Caco-2 (cell line): ENCODE results near the gene C2orf68. TPM values are rescaled to one million over a fixed set of nuclear protein-coding genes. Genes with fewer than 3 reads are reported as not detected.

Source experiments
- BruUV-seq: library from RNA; stranded (reverse); fragments of 400-500 nt; replicated peaks from 2 replicates; lab custom pipeline; 2021; lab: Mats Ljungman, UMichigan
- CTCF ChIA-PET: fragments of 300-600 bp; sonication (Branson Sonifier 250); formaldehyde crosslinking; loops from one replicate; lab custom pipeline; 2022; ENCODE audit warnings: antibody characterized with exemption; lab: Charles Lee
- POLR2A ChIA-PET: fragments of 300-600 bp; sonication (Branson Sonifier 250); formaldehyde crosslinking; loops from one replicate; lab custom pipeline; 2022; ENCODE audit warnings: antibody characterized with exemption; lab: Charles Lee
- DNase-seq, 2 experiments: peaks; one replicate each; pipeline versions ENCODE4 v3.0.0 to v3.0.0-alpha.2; 2020 to 2022
- H3K27me3 ChIP-seq: replicated peaks from 2 replicates; pipeline ENCODE4 v1.6.0; 2011; ENCODE audit warnings: low read length; ENCODE audit not compliant: control insufficient read depth, insufficient read depth
- H3K36me3 ChIP-seq: 2 replicates; pipeline ENCODE4 v1.5.1; 2011; ENCODE audit warnings: low read length; ENCODE audit not compliant: control insufficient read depth, insufficient read depth
- H3K4me1 ChIP-seq: fragments of 250-450 bp; sonication (Bioruptor Pico); 2 replicates; pipeline ENCODE4 v1.5.1; 2020; ENCODE audit warnings: mild to moderate bottlenecking
- H3K4me3 ChIP-seq: 2 replicates; pipeline ENCODE4 v1.5.1; 2011; ENCODE audit warnings: low read depth, mild to moderate bottlenecking, control low read depth, low read length
- H3K9me3 ChIP-seq: fragments of 250-450 bp; sonication (Bioruptor Pico); 2 replicates; pipeline ENCODE4 v1.5.1; 2020; ENCODE audit warnings: mild to moderate bottlenecking, moderate library complexity
- H3K27ac Mint-ChIP-seq: one replicate; pipeline ENCODE4 v1.8.0; 2022; ENCODE audit warnings: mixed read lengths; ENCODE audit not compliant: unreplicated experiment
- H3K27me3 Mint-ChIP-seq: one replicate; pipeline ENCODE4 v1.8.0; 2022; ENCODE audit warnings: mixed read lengths; ENCODE audit not compliant: insufficient read depth, unreplicated experiment
- H3K36me3 Mint-ChIP-seq: one replicate; pipeline ENCODE4 v1.8.0; 2022; ENCODE audit warnings: mild to moderate bottlenecking, mixed read lengths; ENCODE audit not compliant: insufficient read depth, unreplicated experiment
- H3K4me1 Mint-ChIP-seq: one replicate; pipeline ENCODE4 v1.8.0; 2022; ENCODE audit warnings: low read depth, mixed read lengths; ENCODE audit not compliant: unreplicated experiment
- H3K4me3 Mint-ChIP-seq: one replicate; pipeline ENCODE4 v1.8.0; 2022; ENCODE audit warnings: mild to moderate bottlenecking, moderate library complexity, mixed read lengths; ENCODE audit not compliant: unreplicated experiment
- H3K9me3 Mint-ChIP-seq: one replicate; pipeline ENCODE4 v1.8.0; 2022; ENCODE audit warnings: mixed read lengths; ENCODE audit not compliant: unreplicated experiment
- intact Hi-C: fragments of 100-400 bp; cut with micrococcal nuclease; formaldehyde crosslinking; loops from one replicate; pipeline ENCODE4 v1.10.0; 2022; ENCODE audit not compliant: unreplicated experiment
- total RNA-seq: library from RNA; stranded (reverse); gene quantifications from 2 replicates; pipeline ENCODE4 v1.2.3, GENCODE V29; 2022
- TF ChIP-seq, protein P1 (sequence below), 2 experiments: fragments of 200-600 bp in 1 of 2; IDR thresholded peaks; 1 replicate in 1 of 2; 2 replicates in 1 of 2; pipeline versions ENCODE4 v1.5.1 to v1.8.0; 2011 to 2022; ENCODE audit warnings: antibody characterized with exemption in 1 of 2, control low read depth in 1 of 2, inconsistent platforms in 1 of 2, low read depth in 1 of 2, low read length in 1 of 2, mild to moderate bottlenecking in 1 of 2, moderate library complexity in 1 of 2; ENCODE audit not compliant: insufficient read depth in 1 of 2, severe bottlenecking in 1 of 2, unreplicated experiment in 1 of 2

C2orf68 gene
- total RNA-seq, 1 experiment from 2014 or later: 54.5 TPM

GRCh38 chr2:85599468-85600234 is 12.2 kb downstream of the C2orf68 start:
- no peak overlapping the region for H3K4me3 ChIP-seq
- H3K36me3 ChIP-seq: peaks cover 11% of the 10 kb centered on the region
- TF ChIP-seq, protein P1, sequence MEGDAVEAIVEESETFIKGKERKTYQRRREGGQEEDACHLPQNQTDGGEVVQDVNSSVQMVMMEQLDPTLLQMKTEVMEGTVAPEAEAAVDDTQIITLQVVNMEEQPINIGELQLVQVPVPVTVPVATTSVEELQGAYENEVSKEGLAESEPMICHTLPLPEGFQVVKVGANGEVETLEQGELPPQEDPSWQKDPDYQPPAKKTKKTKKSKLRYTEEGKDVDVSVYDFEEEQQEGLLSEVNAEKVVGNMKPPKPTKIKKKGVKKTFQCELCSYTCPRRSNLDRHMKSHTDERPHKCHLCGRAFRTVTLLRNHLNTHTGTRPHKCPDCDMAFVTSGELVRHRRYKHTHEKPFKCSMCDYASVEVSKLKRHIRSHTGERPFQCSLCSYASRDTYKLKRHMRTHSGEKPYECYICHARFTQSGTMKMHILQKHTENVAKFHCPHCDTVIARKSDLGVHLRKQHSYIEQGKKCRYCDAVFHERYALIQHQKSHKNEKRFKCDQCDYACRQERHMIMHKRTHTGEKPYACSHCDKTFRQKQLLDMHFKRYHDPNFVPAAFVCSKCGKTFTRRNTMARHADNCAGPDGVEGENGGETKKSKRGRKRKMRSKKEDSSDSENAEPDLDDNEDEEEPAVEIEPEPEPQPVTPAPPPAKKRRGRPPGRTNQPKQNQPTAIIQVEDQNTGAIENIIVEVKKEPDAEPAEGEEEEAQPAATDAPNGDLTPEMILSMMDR (IDR thresholded peaks at IDR 0.05; ENCODE audit: insufficient read depth in 1 of 2, low read depth in 1 of 2, low read length in 1 of 2, severe bottlenecking in 1 of 2, unreplicated experiment in 1 of 2): no peak
- H3K4me1 ChIP-seq: peaks cover 14% of the 10 kb centered on the region; the same call in 1 of the 2 replicates
- no peaks in the 10 kb centered on the region for H3K27me3 Mint-ChIP-seq
- DNase-seq: no peak
- BruUV-seq: no TSS peak
- no peaks in the 10 kb centered on the region for H3K9me3 ChIP-seq
- H3K4me1 Mint-ChIP-seq: peaks cover 17% of the 10 kb centered on the region
- CTCF ChIA-PET: no interaction called here
- H3K27me3 ChIP-seq: no peaks in the 10 kb centered on the region
- no peak overlapping the region for H3K27ac Mint-ChIP-seq
- POLR2A ChIA-PET: no interaction called here
- no peak overlapping the region for H3K4me3 Mint-ChIP-seq
- intact Hi-C loops: no loop called here
- no peaks in the 10 kb centered on the region for H3K9me3 Mint-ChIP-seq
- H3K36me3 Mint-ChIP-seq: peaks cover 51% of the 10 kb centered on the region

DNA sequence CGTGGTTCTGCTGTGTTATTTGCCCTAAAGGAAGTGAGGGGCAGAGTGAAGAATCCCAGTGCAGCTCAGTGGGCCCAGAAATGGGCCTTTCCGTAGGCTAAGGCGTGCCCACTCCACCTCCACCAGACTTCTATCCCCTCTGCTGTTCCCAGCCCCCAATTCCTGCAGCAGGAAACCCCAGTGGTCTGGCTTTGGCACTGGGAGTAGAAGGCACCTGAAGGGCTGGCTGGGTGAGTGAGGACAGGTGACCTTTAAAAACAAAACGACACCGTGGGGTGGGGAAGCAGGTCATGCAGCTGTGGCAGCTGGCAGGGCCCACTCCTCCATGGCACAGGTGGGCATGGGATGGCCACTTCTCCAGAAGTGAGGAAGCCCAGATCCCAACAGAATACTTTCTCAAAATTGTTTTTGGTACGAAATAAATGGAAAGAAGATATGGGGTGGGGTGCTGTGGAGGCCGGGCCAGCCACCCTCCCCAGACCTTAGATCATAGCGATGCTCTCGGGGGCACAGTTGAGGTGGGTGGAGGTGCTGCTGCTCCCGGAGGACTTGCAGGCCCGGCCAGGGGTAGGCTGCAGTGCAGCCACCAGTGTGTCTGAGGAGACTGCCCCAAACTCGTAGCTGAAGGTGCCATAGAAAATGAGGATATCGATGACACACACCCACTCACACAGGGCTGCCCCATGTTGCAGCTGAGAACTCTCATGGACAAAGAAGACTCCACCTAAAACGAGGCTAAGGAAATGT is 13.1 kb downstream of the C2orf68 start:
- TF ChIP-seq, protein P1 (IDR thresholded peaks at IDR 0.05; ENCODE audit: insufficient read depth in 1 of 2, low read depth in 1 of 2, low read length in 1 of 2, severe bottlenecking in 1 of 2, unreplicated experiment in 1 of 2): no peak
- ChIA-PET CTCF (no interaction called here), POLR2A (no interaction called here)
- H3K36me3 Mint-ChIP-seq: peaks cover 46% of the 10 kb centered on the region
- no TSS peak for BruUV-seq
- H3K4me1 Mint-ChIP-seq: peaks cover 20% of the 10 kb centered on the region
- no peak overlapping the region for H3K4me3 Mint-ChIP-seq
- no peaks in the 10 kb centered on the region for H3K9me3 Mint-ChIP-seq
- no peaks in the 10 kb centered on the region for H3K9me3 ChIP-seq
- H3K27me3 ChIP-seq: no peaks in the 10 kb centered on the region
- DNase-seq: no peak
- H3K27me3 Mint-ChIP-seq: no peaks in the 10 kb centered on the region
- H3K27ac Mint-ChIP-seq: no peak overlapping the region
- H3K4me3 ChIP-seq: no peak overlapping the region
- intact Hi-C loops: no loop called here
- H3K4me1 ChIP-seq: peaks cover 16% of the 10 kb centered on the region; the same call in 1 of the 2 replicates
- H3K36me3 ChIP-seq: peaks cover 11% of the 10 kb centered on the region

- H3K9me3 ChIP-seq: no peaks in the 10 kb centered on the region
- Mint-ChIP-seq H3K27me3 (no peaks in the 10 kb centered on the region), H3K4me3 (peak overlapping the region; percentile 97), H3K9me3 (no peaks in the 10 kb centered on the region), H3K36me3 (peaks cover 33% of the 10 kb centered on the region), H3K4me1 (peaks cover 18% of the 10 kb centered on the region), H3K27ac (no peak overlapping the region)
- H3K36me3 ChIP-seq: peaks cover 11% of the 10 kb centered on the region
- peaks cover 14% of the 10 kb centered on the region; the same call in 1 of the 2 replicates for H3K4me1 ChIP-seq
- intact Hi-C loops: no loop called here
- no TSS peak for BruUV-seq
- ChIA-PET POLR2A (interaction anchor here (0.6 to 1.1 kb wide), 2 partner anchors 13 to 36 kb away, joined by 4 to 8 read pairs; partner anchors contain the start of gene GGCX), CTCF (interaction anchor here (0.6 to 0.7 kb wide), 2 partner anchors 12 to 58 kb away, joined by 6 to 9 read pairs; partner anchors contain the start of gene MAT2A)
- TF ChIP-seq, protein P1 (IDR thresholded peaks at IDR 0.05; ENCODE audit: insufficient read depth in 1 of 2, low read depth in 1 of 2, low read length in 1 of 2, severe bottlenecking in 1 of 2, unreplicated experiment in 1 of 2): no peak
- DNase-seq: no peak
- H3K4me3 ChIP-seq: no peak overlapping the region; the same call in 1 of the 2 replicates
- H3K27me3 ChIP-seq: no peaks in the 10 kb centered on the region
These were observed 14.6 kb downstream of the C2orf68 start for GRCh38 chr2:85597241-85597640.
